Skin of body (tissue), 2 donors: ENCODE results near the gene RPTOR. TPM values are rescaled to one million over a fixed set of nuclear protein-coding genes. Genes with fewer than 3 reads are reported as not detected.

ENCODE experiments used
- DNase-seq: peaks from one replicate; lab custom pipeline; 2025; lab: John Stamatoyannopoulos, UW
- total RNA-seq: library from RNA; depleted of rRNA; stranded (reverse); fragments of >200 nt; gene quantifications from one replicate; pipeline ENCODE4 v1.2.3, GENCODE V29; 2014

Gene RPTOR
- total RNA-seq, 1 donor from 2014 or later, result 22.0 TPM

GRCh38 chr17:80904036-80904753 is 359.6 kb downstream of the RPTOR start:
- no peak for DNase-seq

GRCh38 chr17:80905586-80906230 is 361.1 kb downstream of the RPTOR start:
- DNase-seq, result no peak

DNA sequence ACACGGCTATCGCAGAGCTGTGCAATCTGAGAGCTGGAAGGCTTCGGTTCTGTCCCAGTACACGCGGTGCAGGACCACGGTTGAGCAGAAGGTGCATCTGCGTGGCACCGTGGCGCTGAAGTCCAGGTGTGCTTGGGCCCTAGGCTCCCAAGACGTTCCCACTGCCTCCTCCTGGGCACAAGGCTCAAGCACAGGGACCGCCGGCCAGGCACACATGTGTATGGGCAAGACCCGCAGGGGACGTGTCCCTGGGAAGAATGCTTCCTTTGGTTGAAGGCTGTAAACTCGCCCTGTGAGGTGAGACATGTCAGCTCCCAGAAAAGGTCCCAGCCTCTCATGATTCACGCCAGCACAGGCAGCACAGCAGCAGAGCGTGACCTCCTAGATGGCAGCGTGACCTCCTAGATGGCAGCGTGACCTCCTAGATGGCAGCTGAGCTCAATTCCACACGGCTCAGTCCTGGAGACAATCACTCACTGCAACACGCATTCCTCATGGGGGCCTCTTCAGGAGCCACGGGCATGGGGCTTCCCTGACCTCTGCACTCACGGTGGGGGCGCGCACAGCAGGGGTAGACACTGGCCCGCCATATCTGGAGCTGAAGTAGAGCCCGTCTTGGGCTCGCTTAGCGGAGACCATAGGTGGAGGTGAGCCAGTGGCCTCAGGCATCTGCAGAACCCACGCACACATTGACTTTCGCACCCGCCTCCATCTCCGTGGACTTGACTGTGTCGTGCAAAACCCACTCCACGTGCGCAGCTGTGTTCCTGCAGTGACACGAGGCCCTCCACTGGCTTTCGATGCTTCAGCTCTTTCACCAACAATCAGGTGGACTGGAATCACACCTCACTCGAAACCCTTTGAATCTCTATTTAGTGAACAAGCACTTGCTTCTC is 362.0 kb downstream of the RPTOR start:
- DNase-seq, result no peak

- no peak for DNase-seq
Measured at GRCh38 chr17:80907281-80907680, 362.6 kb downstream of the RPTOR start.

GRCh38 chr17:80908211-80908610 is 363.6 kb downstream of the RPTOR start:
- no peak for DNase-seq

DNA sequence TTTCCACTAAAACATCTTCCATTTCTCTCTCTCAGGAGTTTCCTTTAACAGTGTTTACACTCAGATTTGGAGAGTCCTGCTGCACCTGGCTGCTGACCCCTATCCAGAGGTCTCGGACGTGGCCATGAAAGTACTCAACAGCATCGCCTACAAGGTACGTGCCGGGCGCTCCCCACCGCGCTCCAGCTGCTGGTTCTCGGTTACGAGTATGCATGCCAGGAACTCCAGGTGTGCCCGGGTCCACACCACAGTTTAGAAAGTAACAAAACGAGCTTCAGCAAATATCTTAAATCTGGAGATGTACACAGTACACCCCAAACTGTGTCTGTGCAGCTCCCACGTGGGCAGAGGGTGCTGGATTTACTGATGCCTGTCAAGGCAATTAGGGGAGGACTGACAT is 364.1 kb downstream of the RPTOR start:
- no peak for DNase-seq

GRCh38 chr17:80909635-80910034 is 365.0 kb downstream of the RPTOR start:
- DNase-seq, result no peak

GRCh38 chr17:80910043-80910442 is 365.4 kb downstream of the RPTOR start:
- no peak for DNase-seq

DNA sequence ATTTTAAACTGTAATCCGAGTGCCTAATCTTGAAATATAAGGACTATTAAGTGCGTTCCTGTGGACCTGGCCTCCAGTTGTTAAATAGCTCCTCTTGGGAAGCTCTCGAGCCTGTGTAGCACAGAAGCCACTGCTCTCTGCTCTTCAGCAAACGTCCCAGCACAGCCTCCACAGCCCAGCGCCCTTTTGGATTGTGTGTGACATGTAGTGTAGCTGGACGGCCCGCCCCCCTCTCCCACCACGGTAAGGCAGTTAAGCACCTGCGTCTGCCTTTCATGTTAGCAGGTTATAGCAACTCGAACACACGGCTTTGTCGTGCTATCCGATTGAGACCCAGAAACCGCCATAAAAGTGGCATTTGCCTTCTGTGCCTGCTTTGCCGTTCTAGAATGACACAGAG is 367.8 kb downstream of the RPTOR start:
- no peak for DNase-seq

GRCh38 chr17:80913928-80914821 is 369.5 kb downstream of the RPTOR start:
- DNase-seq, result no peak

DNA sequence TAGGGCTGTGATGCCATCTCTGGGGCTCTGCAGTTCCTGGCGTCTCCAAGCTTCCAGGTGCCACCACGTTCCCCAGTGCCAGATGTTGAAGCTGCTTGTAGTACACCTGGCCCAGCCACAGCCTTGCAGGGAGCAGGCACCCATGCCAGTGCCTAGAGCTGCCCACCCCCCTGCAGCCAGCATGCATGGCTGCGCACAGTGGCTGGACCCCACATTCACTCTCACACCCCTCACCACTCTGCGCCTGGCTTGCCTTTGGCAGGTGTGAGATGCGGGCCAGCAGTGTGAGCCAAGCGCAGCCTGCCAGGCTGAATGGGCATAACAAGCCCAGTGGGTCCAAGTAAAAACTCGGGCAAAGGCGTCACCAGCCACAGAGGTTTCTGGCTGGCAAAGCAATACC is 371.6 kb downstream of the RPTOR start:
- DNase-seq, result no peak

GRCh38 chr17:80917716-80918560 is 373.3 kb downstream of the RPTOR start:
- DNase-seq, result no peak

GRCh38 chr17:80918731-80919130 is 374.1 kb downstream of the RPTOR start:
- no peak for DNase-seq

DNA sequence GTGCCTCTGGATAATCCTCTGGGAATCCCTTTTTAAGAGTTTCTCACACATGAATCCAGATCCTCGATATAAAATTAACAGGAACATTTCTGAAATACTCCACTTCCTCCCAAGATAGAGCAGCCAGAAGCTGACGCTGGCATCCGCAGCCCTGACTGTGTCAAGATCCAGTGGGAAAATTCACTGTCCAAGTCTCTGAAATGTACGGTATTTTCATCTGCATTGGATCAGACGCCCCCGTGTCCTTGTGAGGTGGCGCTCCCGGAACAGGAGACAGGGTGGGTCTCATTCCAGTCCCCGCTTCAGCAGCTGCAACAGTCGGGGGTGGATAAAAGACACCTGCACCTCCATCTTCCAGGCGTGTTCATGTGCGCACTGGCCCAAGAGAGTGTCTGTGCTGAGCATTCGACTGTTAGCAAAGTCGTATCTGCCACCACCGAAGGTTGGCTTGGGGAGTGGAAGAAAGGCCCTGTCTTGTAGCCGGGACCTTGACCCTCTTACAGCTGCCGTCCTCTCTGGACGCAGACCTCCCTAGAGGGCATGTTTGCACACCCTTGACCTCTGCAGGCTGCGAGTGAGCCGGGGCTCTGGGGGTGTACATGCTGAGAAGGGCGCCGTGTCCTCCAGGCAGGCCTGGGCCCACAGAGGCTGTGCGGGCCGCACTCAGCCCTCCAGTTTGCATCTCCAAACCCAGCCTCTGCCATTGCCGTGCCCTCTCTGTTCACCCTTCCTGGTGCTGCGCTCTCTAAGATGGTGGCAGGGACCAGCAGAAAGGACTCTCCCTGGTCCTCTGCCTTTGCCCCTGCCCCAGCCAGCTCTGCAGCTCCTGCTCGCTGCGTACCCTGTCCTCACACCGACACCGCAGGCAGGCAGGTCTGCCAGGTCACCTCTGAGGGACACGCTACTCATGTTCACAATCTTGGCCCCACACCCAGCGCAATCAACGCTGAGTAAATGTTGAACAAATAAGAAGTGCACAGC is 375.0 kb downstream of the RPTOR start:
- no peak for DNase-seq

- no peak for DNase-seq
Measured at GRCh38 chr17:80920441-80920840, 375.8 kb downstream of the RPTOR start.

DNA sequence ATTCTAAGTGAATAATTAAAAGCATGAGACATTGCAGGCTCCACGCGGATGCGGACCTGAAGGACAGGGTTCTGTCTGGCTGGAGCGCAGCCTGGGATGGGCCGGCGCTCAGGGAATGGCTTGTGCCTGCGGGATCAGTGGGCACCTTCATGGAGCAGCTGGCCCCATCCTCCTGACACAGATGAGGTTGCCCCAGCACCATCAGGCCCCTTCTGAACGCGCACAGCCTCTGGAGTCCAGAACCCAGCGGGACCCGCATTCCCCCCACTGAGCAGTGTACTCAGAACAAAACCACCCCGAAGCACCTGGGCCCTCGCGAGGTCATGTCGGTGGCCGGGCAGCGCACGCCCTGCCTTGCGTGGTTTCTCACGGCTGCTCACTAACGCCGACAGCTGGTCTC is 376.5 kb downstream of the RPTOR start:
- DNase-seq, result no peak

DNA sequence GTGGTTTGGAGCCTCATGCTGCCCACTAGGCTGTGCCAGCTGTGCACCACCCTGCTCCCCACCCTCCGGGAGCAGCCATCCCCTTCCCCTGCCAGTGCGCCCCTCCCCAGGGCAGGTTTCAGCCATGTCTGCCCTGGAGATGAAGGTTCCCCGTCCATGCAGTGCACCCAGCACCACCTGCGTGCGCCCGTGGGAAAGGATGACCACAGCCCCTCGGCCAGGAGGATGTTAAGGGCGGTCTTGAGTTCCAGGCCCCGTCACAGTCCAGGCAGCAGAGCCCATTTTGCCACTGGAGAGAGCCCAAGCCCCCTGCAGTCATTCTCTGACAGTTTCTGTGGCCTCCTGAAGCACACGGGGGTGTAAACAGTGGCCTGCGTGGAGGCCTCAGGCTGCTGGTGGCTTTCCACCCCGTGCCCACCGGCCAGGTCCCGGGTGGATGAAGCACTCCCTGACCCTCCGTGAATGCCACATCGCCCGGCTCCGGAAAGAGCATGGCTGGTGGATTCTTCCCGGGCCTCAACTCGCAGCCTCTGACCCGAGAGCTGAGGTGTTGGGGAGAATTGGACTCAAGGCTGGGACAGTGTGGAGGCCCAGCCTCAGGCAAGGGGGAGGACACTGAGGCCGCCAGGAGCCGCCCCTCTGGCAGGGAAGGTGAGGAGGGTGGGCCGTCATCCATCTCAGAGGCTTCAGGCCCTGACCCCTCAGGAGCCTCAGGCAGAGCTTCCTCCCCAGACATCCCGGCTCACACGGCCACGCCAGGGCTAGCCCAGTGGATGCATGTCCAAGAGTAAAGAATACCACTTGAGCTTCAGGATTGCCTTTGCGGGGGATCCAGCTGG is 377.3 kb downstream of the RPTOR start:
- no peak for DNase-seq

GRCh38 chr17:80922580-80923160 is 378.0 kb downstream of the RPTOR start:
- no peak for DNase-seq
